ENCODE results near the gene SPAG16. TPM values are rescaled to one million over a fixed set of nuclear protein-coding genes. Genes with fewer than 3 reads are reported as not detected.

SPAG16 gene
- polyA plus RNA-seq, 2 of the 4 experiments (the other 2 are of a cell fraction): 19.1 to 27.6 TPM

GRCh38 chr2:213545964-213546475, 261.8 kb downstream of the SPAG16 start:
- TF ChIP-seq ZNF302 (CRISPR knock-in tag; IDR thresholded peaks at IDR 0.05): no peak
- no peak for TF ChIP-seq EP300 (IDR thresholded peaks at IDR 0.05)
- no peak for TF ChIP-seq HOXB5 (CRISPR knock-in tag; IDR thresholded peaks at IDR 0.05)
- no peak for TF ChIP-seq ZC3H11A (IDR thresholded peaks at IDR 0.05)
- TF ChIP-seq MYC (IDR thresholded peaks at IDR 0.05; ENCODE audit: borderline replicate concordance, low read length): no peak
- TF ChIP-seq, protein P1, sequence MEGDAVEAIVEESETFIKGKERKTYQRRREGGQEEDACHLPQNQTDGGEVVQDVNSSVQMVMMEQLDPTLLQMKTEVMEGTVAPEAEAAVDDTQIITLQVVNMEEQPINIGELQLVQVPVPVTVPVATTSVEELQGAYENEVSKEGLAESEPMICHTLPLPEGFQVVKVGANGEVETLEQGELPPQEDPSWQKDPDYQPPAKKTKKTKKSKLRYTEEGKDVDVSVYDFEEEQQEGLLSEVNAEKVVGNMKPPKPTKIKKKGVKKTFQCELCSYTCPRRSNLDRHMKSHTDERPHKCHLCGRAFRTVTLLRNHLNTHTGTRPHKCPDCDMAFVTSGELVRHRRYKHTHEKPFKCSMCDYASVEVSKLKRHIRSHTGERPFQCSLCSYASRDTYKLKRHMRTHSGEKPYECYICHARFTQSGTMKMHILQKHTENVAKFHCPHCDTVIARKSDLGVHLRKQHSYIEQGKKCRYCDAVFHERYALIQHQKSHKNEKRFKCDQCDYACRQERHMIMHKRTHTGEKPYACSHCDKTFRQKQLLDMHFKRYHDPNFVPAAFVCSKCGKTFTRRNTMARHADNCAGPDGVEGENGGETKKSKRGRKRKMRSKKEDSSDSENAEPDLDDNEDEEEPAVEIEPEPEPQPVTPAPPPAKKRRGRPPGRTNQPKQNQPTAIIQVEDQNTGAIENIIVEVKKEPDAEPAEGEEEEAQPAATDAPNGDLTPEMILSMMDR (IDR thresholded peaks at IDR 0.05): no peak
- no peak for TF ChIP-seq KDM1A (IDR thresholded peaks at IDR 0.05; ENCODE audit: low read depth)
- TF ChIP-seq FOSB (CRISPR knock-in tag; IDR thresholded peaks at IDR 0.05): no peak
- TF ChIP-seq, protein P2, sequence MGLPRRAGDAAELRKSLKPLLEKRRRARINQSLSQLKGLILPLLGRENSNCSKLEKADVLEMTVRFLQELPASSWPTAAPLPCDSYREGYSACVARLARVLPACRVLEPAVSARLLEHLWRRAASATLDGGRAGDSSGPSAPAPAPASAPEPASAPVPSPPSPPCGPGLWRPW (IDR thresholded peaks at IDR 0.05): no peak
- H3K4me3 ChIP-seq: no peak overlapping the region
- H3K4me2 ChIP-seq: no peak overlapping the region
- FAIRE-seq: no peak
- ATAC-seq: no peak
- no peaks in the 10 kb centered on the region for H3K9me3 ChIP-seq
- CTCF ChIA-PET: no interaction called here
- POLR2A ChIA-PET: no interaction called here
- H3K4me1 ChIP-seq: no peaks in the 10 kb centered on the region
- no peak overlapping the region for H3K27ac ChIP-seq
- DNase-seq (ENCODE audit: low read depth in 1 of 2, low spot score in 1 of 2): no peak

- TF ChIP-seq CHD4 (IDR thresholded peaks at IDR 0.05; ENCODE audit: borderline replicate concordance): no peak
- no peak for TF ChIP-seq RFX5 (IDR thresholded peaks at IDR 0.05)
- TF ChIP-seq, protein P3, sequence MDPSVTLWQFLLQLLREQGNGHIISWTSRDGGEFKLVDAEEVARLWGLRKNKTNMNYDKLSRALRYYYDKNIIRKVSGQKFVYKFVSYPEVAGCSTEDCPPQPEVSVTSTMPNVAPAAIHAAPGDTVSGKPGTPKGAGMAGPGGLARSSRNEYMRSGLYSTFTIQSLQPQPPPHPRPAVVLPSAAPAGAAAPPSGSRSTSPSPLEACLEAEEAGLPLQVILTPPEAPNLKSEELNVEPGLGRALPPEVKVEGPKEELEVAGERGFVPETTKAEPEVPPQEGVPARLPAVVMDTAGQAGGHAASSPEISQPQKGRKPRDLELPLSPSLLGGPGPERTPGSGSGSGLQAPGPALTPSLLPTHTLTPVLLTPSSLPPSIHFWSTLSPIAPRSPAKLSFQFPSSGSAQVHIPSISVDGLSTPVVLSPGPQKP (IDR thresholded peaks at IDR 0.05; ENCODE audit: low read depth, low read length): no peak
- TF ChIP-seq SMC3 (IDR thresholded peaks at IDR 0.05): no peak
- no peak for TF ChIP-seq ZFP36 (IDR thresholded peaks at IDR 0.05; ENCODE audit: borderline replicate concordance, partially characterized antibody)
- TF ChIP-seq CEBPB (IDR thresholded peaks at IDR 0.05): no peak
- no peak for TF ChIP-seq PBX3 (IDR thresholded peaks at IDR 0.05)
- no peak for TF ChIP-seq E2F6 (IDR thresholded peaks at IDR 0.05; ENCODE audit: borderline replicate concordance, low read depth)
- TF ChIP-seq NR3C1 (IDR thresholded peaks at IDR 0.05): no peak
- TF ChIP-seq EP300 (IDR thresholded peaks at IDR 0.05): no peak
- TF ChIP-seq, protein P4, sequence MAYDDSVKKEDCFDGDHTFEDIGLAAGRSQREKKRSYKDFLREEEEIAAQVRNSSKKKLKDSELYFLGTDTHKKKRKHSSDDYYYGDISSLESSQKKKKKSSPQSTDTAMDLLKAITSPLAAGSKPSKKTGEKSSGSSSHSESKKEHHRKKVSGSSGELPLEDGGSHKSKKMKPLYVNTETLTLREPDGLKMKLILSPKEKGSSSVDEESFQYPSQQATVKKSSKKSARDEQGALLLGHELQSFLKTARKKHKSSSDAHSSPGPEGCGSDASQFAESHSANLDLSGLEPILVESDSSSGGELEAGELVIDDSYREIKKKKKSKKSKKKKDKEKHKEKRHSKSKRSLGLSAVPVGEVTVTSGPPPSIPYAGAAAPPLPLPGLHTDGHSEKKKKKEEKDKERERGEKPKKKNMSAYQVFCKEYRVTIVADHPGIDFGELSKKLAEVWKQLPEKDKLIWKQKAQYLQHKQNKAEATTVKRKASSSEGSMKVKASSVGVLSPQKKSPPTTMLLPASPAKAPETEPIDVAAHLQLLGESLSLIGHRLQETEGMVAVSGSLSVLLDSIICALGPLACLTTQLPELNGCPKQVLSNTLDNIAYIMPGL (CRISPR knock-in tag; IDR thresholded peaks at IDR 0.05; ENCODE audit: borderline replicate concordance): no peak
- TF ChIP-seq MAZ (IDR thresholded peaks at IDR 0.05; ENCODE audit: borderline replicate concordance, low read depth, low read length): no peak
- no peak for TF ChIP-seq MAFK (IDR thresholded peaks at IDR 0.05; ENCODE audit: partially characterized antibody)
- TF ChIP-seq ESRRA (IDR thresholded peaks at IDR 0.05; ENCODE audit: borderline replicate concordance, low read length): no peak
- no peak for TF ChIP-seq EHF (CRISPR knock-in tag; IDR thresholded peaks at IDR 0.05)
- TF ChIP-seq, protein P5, sequence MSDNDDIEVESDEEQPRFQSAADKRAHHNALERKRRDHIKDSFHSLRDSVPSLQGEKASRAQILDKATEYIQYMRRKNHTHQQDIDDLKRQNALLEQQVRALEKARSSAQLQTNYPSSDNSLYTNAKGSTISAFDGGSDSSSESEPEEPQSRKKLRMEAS (IDR thresholded peaks at IDR 0.05): no peak
- TF ChIP-seq RAD21 (conservative IDR thresholded peaks at IDR 0.05 in 1 of 2, IDR thresholded peaks at IDR 0.05 in 1 of 2): no peak
- no peak for TF ChIP-seq HOXB13 (CRISPR knock-in tag; IDR thresholded peaks at IDR 0.05; ENCODE audit: low read depth)
- TF ChIP-seq PHF8 (IDR thresholded peaks at IDR 0.05; ENCODE audit: borderline replicate concordance, low read depth): no peak
- no peak overlapping the region for H3K4me2 ChIP-seq
- DNase-seq (ENCODE audit: low read depth in 1 of 2, low spot score in 1 of 2) (no peak), FAIRE-seq (no peak), ATAC-seq (no peak)
- POLR2A ChIA-PET: no interaction called here
- no peak overlapping the region for H3K27ac ChIP-seq
- CTCF ChIA-PET: no interaction called here
- WGBS (ENCODE audit: missing lambda C conversion rate): 4% methylated on average over 1 of the region's 1 CpG
- H3K4me1 ChIP-seq: no peaks in the 10 kb centered on the region
- no peak overlapping the region for H3K4me3 ChIP-seq
- no peaks in the 10 kb centered on the region for H3K9me3 ChIP-seq
Observed at GRCh38 chr2:213551526-213551925, 267.3 kb downstream of the SPAG16 start.

All from A549 (cell line).